GM18505 (cell line): Measurements from ENCODE around the gene DACT3.
"Not testable (repeated sequence)": the region's sequence is repeated elsewhere in the genome, so short reads cannot be mapped to it uniquely, and the experiment has no call there.

Source experiments
- ATAC-seq: cut with Tn5 transposase; IDR thresholded peaks from one replicate; pipeline ENCODE4 v1.9.1; 2021; ENCODE audit not compliant: unreplicated experiment
- POLR2A ChIP-seq: IDR thresholded peaks from 4 replicates; pipeline ENCODE4 v1.6.1; 2011; ENCODE audit warnings: borderline replicate concordance; ENCODE audit not compliant: insufficient read depth, insufficient read length; ENCODE audit errors: extremely low read depth

The DACT3 gene

GRCh38 chr19:46634656-46635218, 26.2 kb downstream of the DACT3 start:
- ATAC-seq = no peak
- TF ChIP-seq POLR2A = no peak

DNA sequence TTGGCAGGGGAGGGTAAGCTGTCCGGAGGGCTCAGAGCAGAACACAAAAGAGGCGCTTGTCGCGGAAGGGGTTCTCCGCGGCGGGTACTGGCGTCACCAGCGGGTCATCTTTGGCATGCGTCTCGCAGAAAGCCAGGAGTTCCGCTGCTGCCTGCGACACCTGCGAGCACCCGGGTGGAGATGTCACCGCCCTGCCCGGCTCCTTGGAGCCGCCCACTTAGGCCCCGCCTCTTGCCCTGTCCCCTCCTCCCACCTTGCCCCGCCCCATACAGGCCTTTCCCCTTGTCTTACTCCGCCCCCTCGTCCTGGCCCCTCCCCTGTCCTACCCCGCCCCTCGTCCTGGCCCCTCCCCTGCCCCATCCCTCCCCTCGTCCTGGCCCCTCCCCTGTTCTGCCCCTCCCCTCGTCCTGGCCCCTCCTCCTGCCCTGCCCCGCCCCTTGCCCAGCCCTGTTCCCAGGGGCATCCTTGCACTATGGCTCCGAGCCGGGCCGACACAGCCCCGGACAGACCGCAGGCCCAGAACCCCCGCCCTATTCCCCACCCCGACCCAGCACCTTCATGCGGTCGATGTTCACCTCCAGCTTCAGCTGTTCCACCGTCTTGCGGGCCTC, 26.8 kb downstream of the DACT3 start:
- no peak for TF ChIP-seq POLR2A
- ATAC-seq = no peak

- TF ChIP-seq POLR2A = no peak
- ATAC-seq = no peak
These were observed 27.9 kb downstream of the DACT3 start for GRCh38 chr19:46633130-46633529.

DNA sequence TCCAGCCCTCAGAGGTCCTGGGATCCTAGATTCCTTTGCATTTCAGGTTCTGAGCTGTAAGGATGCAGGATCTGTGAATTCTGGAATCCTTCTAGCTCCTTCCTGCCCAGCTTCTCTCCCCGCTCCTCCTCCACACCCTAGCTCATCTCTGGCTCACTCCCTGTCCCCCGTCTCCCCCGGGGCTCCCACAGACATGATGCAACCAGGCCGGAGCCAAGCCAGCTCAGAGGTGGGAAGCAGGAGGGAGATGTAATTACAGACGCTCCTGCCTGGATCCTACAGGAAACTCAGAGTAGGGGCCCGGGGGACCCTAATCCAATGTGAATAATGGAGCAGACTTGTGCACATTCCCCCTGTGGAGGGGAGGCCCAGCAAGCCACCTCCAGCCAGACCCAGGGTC, 29.5 kb downstream of the DACT3 start:
- TF ChIP-seq POLR2A = no peak
- ATAC-seq = no peak

- TF ChIP-seq POLR2A = no peak
- no peak for ATAC-seq
These were observed 30.3 kb downstream of the DACT3 start for GRCh38 chr19:46630586-46631205.

- TF ChIP-seq POLR2A = no peak
These were observed 31.4 kb downstream of the DACT3 start for GRCh38 chr19:46629546-46630025.

DNA sequence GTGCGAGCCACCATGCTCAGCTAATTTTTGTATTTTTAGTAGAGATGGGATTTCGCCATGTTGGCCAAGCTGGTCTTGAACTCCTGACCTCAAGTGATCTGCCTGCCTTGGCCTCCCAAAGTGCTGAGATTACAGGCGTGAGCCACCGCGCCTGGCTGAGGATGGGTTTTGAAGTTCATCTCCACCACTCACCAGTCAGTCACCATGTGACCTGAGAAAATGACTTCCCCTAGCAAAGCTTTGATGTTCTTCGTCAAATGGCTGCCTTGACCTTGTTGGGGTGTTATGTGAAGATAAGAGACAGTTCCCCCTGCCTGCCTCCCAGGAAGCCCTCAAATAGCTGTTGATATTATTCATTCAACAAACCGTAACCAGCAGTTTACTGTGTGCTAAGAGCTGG, 32.0 kb downstream of the DACT3 start:
- not testable (repeated sequence) for ATAC-seq

More at GRCh38 chr19:46629546-46630025, 31.4 kb downstream of the DACT3 start:
- ATAC-seq = no peak

GRCh38 chr19:46626446-46626845, 34.5 kb downstream of the DACT3 start:
- no peak for TF ChIP-seq POLR2A

GRCh38 chr19:46625731-46626130, 35.3 kb downstream of the DACT3 start:
- ATAC-seq = no peak
- no peak for TF ChIP-seq POLR2A

More at GRCh38 chr19:46626446-46626845, 34.5 kb downstream of the DACT3 start:
- no peak for ATAC-seq

DNA sequence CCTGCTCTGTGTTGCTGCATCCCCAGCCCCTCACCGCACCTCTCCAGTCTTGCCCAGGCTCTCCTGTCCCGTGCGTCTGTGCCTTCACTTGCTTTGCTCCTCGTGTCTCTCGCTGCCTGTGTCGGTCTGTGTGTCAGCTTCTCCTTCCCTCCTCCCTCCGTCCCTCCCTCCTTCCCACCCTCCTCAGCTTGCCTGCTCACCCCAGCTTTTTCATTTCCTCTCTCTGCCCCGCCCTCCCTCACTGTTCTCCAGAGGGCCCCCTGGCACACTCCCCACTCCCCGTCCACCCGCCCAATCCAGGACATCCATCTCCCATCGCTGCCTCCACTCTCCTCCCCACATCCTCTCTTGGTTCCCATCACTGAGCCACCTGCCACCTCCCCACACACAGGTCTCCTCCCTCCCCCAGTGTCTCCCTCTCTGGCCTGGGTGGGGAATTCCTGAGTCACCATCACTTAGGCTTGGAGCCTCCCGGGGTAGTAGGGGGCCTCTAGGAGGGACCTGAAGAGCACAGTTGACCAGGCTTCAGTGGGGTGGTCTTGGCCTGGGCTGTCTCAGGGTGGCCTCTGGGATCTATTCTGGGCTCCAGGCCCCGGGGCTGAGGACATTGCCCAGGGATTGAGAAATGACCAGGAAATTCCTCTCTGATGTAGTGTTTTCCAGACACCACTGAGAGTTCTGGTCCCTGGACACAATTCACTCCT, 35.9 kb downstream of the DACT3 start, which contains the start of gene PTGIR:
Gene PTGIR (minus strand): TSS at position 132 of the 704 bp plus-strand sequence. CDS start 864 bp downstream, outside the sequence.
- peak; percentile 32 for TF ChIP-seq POLR2A
- no peak for ATAC-seq

- TF ChIP-seq POLR2A = no peak
- ATAC-seq = no peak
These were observed 37.0 kb downstream of the DACT3 start for GRCh38 chr19:46623915-46624502.

GRCh38 chr19:46622118-46622446, 38.9 kb downstream of the DACT3 start:
- TF ChIP-seq POLR2A = no peak
- ATAC-seq = no peak
